Measurements from ENCODE around the gene OSBPL2.

Gene OSBPL2

GRCh38 chr20:62259294-62259565 is 20.9 kb downstream of the OSBPL2 start:
- no peak for DNase-seq (ENCODE audit: insufficient read length, low spot score)
- no peak for TF ChIP-seq CTCF (IDR thresholded peaks at IDR 0.05; ENCODE audit: insufficient read depth, missing control alignments)
- no peak for FAIRE-seq

- no peak for TF ChIP-seq CTCF (IDR thresholded peaks at IDR 0.05; ENCODE audit: insufficient read depth, missing control alignments)
- FAIRE-seq = no peak
Measured at GRCh38 chr20:62262064-62262463, 23.7 kb downstream of the OSBPL2 start.

DNA sequence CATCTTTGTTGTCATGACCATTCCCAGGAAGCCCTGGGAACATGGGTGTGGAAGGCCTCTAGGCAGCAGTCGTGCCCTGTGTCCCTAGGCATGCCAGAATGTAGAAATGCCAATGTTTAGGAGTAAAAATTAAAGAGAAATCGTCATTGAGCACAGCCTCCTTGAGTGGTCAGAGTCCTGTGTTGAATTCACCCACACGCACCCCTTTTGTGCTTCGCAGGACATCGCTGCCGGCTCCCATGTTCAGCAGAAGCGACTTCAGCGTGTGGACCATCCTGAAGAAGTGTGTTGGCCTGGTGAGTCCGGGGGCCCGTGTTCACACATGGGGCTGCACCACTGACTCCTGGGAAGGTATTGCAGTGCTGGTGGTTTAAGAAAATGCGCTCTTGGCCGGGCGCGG is 25.1 kb downstream of the OSBPL2 start:
- FAIRE-seq (no peak), DNase-seq (ENCODE audit: insufficient read length, low spot score) (no peak)
- TF ChIP-seq CTCF (IDR thresholded peaks at IDR 0.05; ENCODE audit: insufficient read depth, missing control alignments) = no peak

More at GRCh38 chr20:62262064-62262463, 23.7 kb downstream of the OSBPL2 start:
- DNase-seq (ENCODE audit: insufficient read length, low spot score) = no peak

GRCh38 chr20:62265365-62265764 is 27.0 kb downstream of the OSBPL2 start:
- no peak for FAIRE-seq
- no peak for DNase-seq (ENCODE audit: insufficient read length, low spot score)
- TF ChIP-seq CTCF (IDR thresholded peaks at IDR 0.05; ENCODE audit: insufficient read depth, missing control alignments) = no peak

GRCh38 chr20:62266340-62266739 is 28.0 kb downstream of the OSBPL2 start:
- no peak for FAIRE-seq
- no peak for DNase-seq (ENCODE audit: insufficient read length, low spot score)
- TF ChIP-seq CTCF (IDR thresholded peaks at IDR 0.05; ENCODE audit: insufficient read depth, missing control alignments) = no peak

- DNase-seq (ENCODE audit: insufficient read length, low spot score) = no peak
- no peak for TF ChIP-seq CTCF (IDR thresholded peaks at IDR 0.05; ENCODE audit: insufficient read depth, missing control alignments)
- FAIRE-seq = no peak
Measured at GRCh38 chr20:62266851-62267250, 28.5 kb downstream of the OSBPL2 start.

DNA sequence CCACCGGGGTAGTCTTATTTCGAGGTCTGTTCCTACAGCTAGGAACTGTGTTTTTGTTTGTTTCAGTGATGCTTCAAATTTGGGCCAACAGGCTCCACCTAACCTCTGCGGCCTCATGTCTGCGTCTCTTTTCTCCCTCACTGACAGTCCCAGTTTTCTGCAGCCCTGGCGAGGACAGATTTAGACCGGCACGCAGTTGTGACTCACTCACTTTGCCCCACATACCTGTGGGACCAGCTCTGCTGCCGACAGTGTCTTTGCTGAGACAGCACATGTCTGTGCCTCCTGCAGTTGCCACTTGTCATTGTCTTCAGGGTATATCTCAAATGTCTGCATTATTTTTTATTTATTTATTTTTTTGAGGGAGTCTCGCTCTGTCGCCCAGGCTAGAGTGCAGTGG is 29.2 kb downstream of the OSBPL2 start:
- TF ChIP-seq CTCF (IDR thresholded peaks at IDR 0.05; ENCODE audit: insufficient read depth, missing control alignments) = no peak
- DNase-seq (ENCODE audit: insufficient read length, low spot score) = no peak
- FAIRE-seq = no peak
